ENCODE results near the gene PRDM1.

The PRDM1 gene

GRCh38 chr6:106069478-106069877 lies 16.7 kb upstream of the PRDM1 start (continued):
- TF ChIP-seq ZBTB26 (tag by site-specific recombination; optimal IDR thresholded peaks at IDR 0.05) (no peak), ZFP37 (tag by site-specific recombination; IDR thresholded peaks at IDR 0.05) (0 out of 2 replicates have a peak, but pooled peaks have one; percentile 37), ZNF324 (tag by site-specific recombination; IDR thresholded peaks at IDR 0.05) (no peak), ZNF248 (tag by site-specific recombination; IDR thresholded peaks at IDR 0.05) (no peak), ZBTB17 (tag by site-specific recombination; IDR thresholded peaks at IDR 0.05) (peak; percentile 93), ZNF140 (tag by site-specific recombination; IDR thresholded peaks at IDR 0.05) (no peak), ZNF501 (tag by site-specific recombination; IDR thresholded peaks at IDR 0.05) (0 out of 2 replicates have a peak, but pooled peaks have one; percentile 40), ZNF223 (tag by site-specific recombination; IDR thresholded peaks at IDR 0.05) (no peak), ZBTB11 (tag by site-specific recombination; conservative IDR thresholded peaks at IDR 0.05; ENCODE audit: low read depth) (peak; percentile 40), ZNF544 (tag by site-specific recombination; IDR thresholded peaks at IDR 0.05) (no peak), ZNF19 (tag by site-specific recombination; IDR thresholded peaks at IDR 0.05; ENCODE audit: low read depth) (no peak), ZSCAN30 (tag by site-specific recombination; IDR thresholded peaks at IDR 0.05) (peak; percentile 74), PRDM10 (tag by site-specific recombination; IDR thresholded peaks at IDR 0.05) (peak; percentile 87), ZNF629 (tag by site-specific recombination; IDR thresholded peaks at IDR 0.05) (peak; percentile 87), ZNF549 (tag by site-specific recombination; IDR thresholded peaks at IDR 0.05) (no peak), ZNF449 (tag by site-specific recombination; IDR thresholded peaks at IDR 0.05) (peak; percentile 28; the same call in 1 of the 2 replicates), ZNF692 (tag by site-specific recombination; IDR thresholded peaks at IDR 0.05) (peak; percentile 76; the same call in 1 of the 2 replicates), ZIC2 (tag by site-specific recombination; IDR thresholded peaks at IDR 0.05) (0 out of 2 replicates have a peak, but pooled peaks have one; percentile 13), ZNF585B (tag by site-specific recombination; IDR thresholded peaks at IDR 0.05) (no peak), ELK4 (IDR thresholded peaks at IDR 0.05; ENCODE audit: borderline replicate concordance, low read depth, low read length) (no peak), ZNF560 (tag by site-specific recombination; IDR thresholded peaks at IDR 0.05; ENCODE audit: borderline replicate concordance) (no peak), ZNF211 (tag by site-specific recombination; IDR thresholded peaks at IDR 0.05; ENCODE audit: low read depth) (no peak), WT1 (tag by site-specific recombination; IDR thresholded peaks at IDR 0.05) (peak; percentile 76), ZBTB44 (tag by site-specific recombination; IDR thresholded peaks at IDR 0.05) (peak; percentile 92), ZNF169 (tag by site-specific recombination; IDR thresholded peaks at IDR 0.05) (no peak), ZNF16 (tag by site-specific recombination; IDR thresholded peaks at IDR 0.05; ENCODE audit: low read depth) (no peak), EGR2 (tag by site-specific recombination; IDR thresholded peaks at IDR 0.05; ENCODE audit: low read depth) (no peak)
